Left ventricle myocardium inferior (tissue), 1 donor: ENCODE results near the gene ATAD1. TPM values are rescaled to one million over a fixed set of nuclear protein-coding genes. Genes with fewer than 3 reads are reported as not detected.
A peak's percentile ranks its signal among the peaks of the same experiment; 100 is the strongest.

Source experiments
- DNase-seq: peaks from one replicate; pipeline ENCODE4 v3.0.0-alpha.2; 2020
- H3K27ac ChIP-seq: fragments of 200-600 bp; replicated peaks from 2 replicates; pipeline ENCODE4 v1.8.0; 2021
- H3K27me3 ChIP-seq: fragments of 200-600 bp; 2 replicates; pipeline ENCODE4 v1.8.0; 2021; ENCODE audit warnings: low read depth
- H3K36me3 ChIP-seq: fragments of 200-600 bp; 2 replicates; pipeline ENCODE4 v1.8.0; 2021
- H3K4me1 ChIP-seq: fragments of 200-600 bp; 2 replicates; pipeline ENCODE4 v1.8.0; 2021
- H3K4me3 ChIP-seq: fragments of 200-600 bp; 2 replicates; pipeline ENCODE4 v1.8.0; 2021; ENCODE audit warnings: mild to moderate bottlenecking, moderate library complexity
- H3K9me3 ChIP-seq: fragments of 200-600 bp; replicated peaks from 2 replicates; pipeline ENCODE4 v1.8.0; 2021
- intact Hi-C: fragments of 100-400 bp; cut with micrococcal nuclease; formaldehyde crosslinking; loops from one replicate; pipeline ENCODE4 v1.11.0; 2022
- total RNA-seq: library from RNA; stranded (reverse); fragmentation: NEBNext Ultra II Directional; extraction: Animal tissue kit (Norgen Biotek cat#: 25700); gene quantifications from one replicate; pipeline ENCODE4 v1.2.1, GENCODE V29; 2021
- TF ChIP-seq, protein P1 (sequence below): fragments of 200-600 bp; IDR thresholded peaks from 2 replicates; pipeline ENCODE4 v1.8.0; 2021; ENCODE audit warnings: antibody characterized with exemption, mild to moderate bottlenecking, borderline replicate concordance
- donor health status: DM: no; HTN: yes; CAD: no; lungs with severe emphysema.

The ATAD1 gene
- total RNA-seq, 1 donor from 2014 or later, result 93.2 TPM

DNA sequence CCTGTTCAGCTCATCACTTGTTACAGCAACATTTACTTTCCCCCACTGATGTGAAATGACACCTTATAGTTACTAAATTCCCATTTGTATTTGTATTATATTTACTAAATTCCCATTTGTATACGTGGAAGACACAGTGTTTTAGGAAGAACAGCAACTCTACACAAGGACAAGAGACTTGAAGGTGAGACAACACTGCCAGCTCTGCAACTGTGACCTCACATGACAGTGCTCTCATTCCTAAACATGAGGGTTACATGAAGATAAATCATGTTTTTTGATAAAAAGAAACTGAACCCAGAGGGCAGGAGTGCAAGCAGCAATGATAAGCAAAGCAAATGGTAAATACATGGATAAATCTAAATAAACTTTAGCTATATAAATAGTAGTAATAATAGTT, 60.3 kb downstream of the ATAD1 start:
- no peaks in the 10 kb centered on the region for H3K9me3 ChIP-seq
- peaks cover 53% of the 10 kb centered on the region for H3K36me3 ChIP-seq

GRCh38 chr10:87753995-87754866, 63.8 kb downstream of the ATAD1 start:
- Histone ChIP-seq H3K27ac (no peak overlapping the region), H3K36me3 (peaks cover 51% of the 10 kb centered on the region), H3K9me3 (no peaks in the 10 kb centered on the region), H3K27me3 (no peaks in the 10 kb centered on the region), H3K4me3 (no peak overlapping the region), H3K4me1 (peaks cover 18% of the 10 kb centered on the region)
- TF ChIP-seq, protein P1, sequence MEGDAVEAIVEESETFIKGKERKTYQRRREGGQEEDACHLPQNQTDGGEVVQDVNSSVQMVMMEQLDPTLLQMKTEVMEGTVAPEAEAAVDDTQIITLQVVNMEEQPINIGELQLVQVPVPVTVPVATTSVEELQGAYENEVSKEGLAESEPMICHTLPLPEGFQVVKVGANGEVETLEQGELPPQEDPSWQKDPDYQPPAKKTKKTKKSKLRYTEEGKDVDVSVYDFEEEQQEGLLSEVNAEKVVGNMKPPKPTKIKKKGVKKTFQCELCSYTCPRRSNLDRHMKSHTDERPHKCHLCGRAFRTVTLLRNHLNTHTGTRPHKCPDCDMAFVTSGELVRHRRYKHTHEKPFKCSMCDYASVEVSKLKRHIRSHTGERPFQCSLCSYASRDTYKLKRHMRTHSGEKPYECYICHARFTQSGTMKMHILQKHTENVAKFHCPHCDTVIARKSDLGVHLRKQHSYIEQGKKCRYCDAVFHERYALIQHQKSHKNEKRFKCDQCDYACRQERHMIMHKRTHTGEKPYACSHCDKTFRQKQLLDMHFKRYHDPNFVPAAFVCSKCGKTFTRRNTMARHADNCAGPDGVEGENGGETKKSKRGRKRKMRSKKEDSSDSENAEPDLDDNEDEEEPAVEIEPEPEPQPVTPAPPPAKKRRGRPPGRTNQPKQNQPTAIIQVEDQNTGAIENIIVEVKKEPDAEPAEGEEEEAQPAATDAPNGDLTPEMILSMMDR, result no peak
- no peak for DNase-seq
- intact Hi-C loops, result no loop called here

More for the DNA sequence above, 60.3 kb downstream of the ATAD1 start:
- Histone ChIP-seq H3K27ac (peak overlapping the region; percentile 7), H3K27me3 (no peaks in the 10 kb centered on the region), H3K4me1 (peaks cover 28% of the 10 kb centered on the region), H3K4me3 (no peak overlapping the region)
- no peak for DNase-seq
- intact Hi-C loops, result no loop called here
- TF ChIP-seq, protein P1, result no peak

- Histone ChIP-seq H3K27ac (no peak overlapping the region), H3K4me3 (no peak overlapping the region), H3K27me3 (no peaks in the 10 kb centered on the region), H3K36me3 (peaks cover 51% of the 10 kb centered on the region), H3K4me1 (peaks cover 6% of the 10 kb centered on the region), H3K9me3 (no peaks in the 10 kb centered on the region)
- intact Hi-C loops, result no loop called here
- TF ChIP-seq, protein P1, result no peak
- DNase-seq, result no peak
Measured at GRCh38 chr10:87752566-87752965, 65.5 kb downstream of the ATAD1 start.

DNA sequence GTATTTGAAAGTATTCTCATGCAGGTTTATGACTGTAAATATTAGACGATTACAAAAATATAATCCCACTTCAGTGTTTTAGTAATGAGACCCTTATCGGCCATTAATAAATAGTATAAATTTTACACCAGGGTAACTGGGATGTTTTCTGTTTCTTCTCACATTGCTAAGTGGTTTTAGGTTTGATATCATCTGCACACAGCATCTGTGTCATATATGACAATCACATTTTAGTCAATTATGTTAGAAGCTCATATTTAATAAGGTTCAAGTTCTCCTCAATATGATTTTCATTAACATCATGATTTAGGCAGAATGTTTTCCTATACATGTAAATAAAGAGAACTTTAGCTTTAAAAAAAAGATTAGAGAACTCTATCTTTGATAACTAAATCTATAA, 66.8 kb downstream of the ATAD1 start:
- H3K4me3 ChIP-seq, result no peak overlapping the region
- peaks cover 46% of the 10 kb centered on the region for H3K36me3 ChIP-seq
- intact Hi-C loops, result no loop called here
- no peak overlapping the region for H3K27ac ChIP-seq
- TF ChIP-seq, protein P1, result no peak
- no peaks in the 10 kb centered on the region for H3K4me1 ChIP-seq
- DNase-seq, result no peak
- no peaks in the 10 kb centered on the region for H3K9me3 ChIP-seq
- no peaks in the 10 kb centered on the region for H3K27me3 ChIP-seq

DNA sequence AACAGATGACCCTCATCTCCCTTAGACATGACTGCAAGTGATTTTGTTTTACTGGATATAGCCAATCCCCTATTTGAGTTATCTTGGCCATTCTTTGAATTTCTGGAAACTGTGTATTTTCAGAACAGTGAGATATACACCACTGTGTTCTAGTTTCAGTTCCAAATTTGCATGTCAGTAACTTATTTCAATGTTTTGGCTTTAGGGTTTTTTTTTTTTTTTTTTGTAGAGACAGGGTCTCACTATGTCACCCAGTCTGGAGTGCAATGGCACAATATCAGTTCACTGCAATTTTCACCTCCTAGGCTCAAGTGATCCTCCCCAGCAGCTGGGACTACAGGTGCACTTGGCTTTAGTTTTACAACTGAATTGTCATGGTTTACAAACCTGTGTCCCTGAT, 67.2 kb downstream of the ATAD1 start:
- Histone ChIP-seq H3K9me3 (no peaks in the 10 kb centered on the region), H3K4me1 (no peaks in the 10 kb centered on the region), H3K36me3 (peaks cover 41% of the 10 kb centered on the region), H3K4me3 (no peak overlapping the region), H3K27me3 (no peaks in the 10 kb centered on the region), H3K27ac (no peak overlapping the region)
- no peak for DNase-seq
- TF ChIP-seq, protein P1, result no peak
- intact Hi-C loops, result no loop called here
